NCI-H82 (cell line): ENCODE data around the gene SPPL3.
"Not testable (repeated sequence)": the region's sequence is repeated elsewhere in the genome, so short reads cannot be mapped to it uniquely, and the experiment has no call there.

Experiments used
- DNase-seq: peaks from one replicate; lab custom pipeline; 2025; lab: John Stamatoyannopoulos, UW

Gene SPPL3

GRCh38 chr12:120744922-120745493, 159.2 kb downstream of the SPPL3 start:
- DNase-seq, result no peak

GRCh38 chr12:120741476-120742421, 162.4 kb downstream of the SPPL3 start:
- DNase-seq, result no peak

- no peak for DNase-seq
These were observed 163.3 kb downstream of the SPPL3 start for GRCh38 chr12:120740871-120741270.

- DNase-seq, result no peak
These were observed 164.1 kb downstream of the SPPL3 start for GRCh38 chr12:120739821-120740613.

GRCh38 chr12:120739031-120739762, 165.0 kb downstream of the SPPL3 start:
- DNase-seq, result no peak

GRCh38 chr12:120738252-120739030, 165.7 kb downstream of the SPPL3 start:
- DNase-seq, result no peak

- DNase-seq, result peak; percentile 61
These were observed 166.5 kb downstream of the SPPL3 start for GRCh38 chr12:120737557-120738251.

- DNase-seq, result peak; percentile 26
These were observed 167.5 kb downstream of the SPPL3 start for GRCh38 chr12:120736404-120737331.

GRCh38 chr12:120735181-120735580, 169.0 kb downstream of the SPPL3 start:
- DNase-seq, result no peak

- DNase-seq, result no peak
These were observed 169.9 kb downstream of the SPPL3 start for GRCh38 chr12:120734210-120734609.

- DNase-seq, result no peak
These were observed 170.6 kb downstream of the SPPL3 start for GRCh38 chr12:120733574-120733973.

- DNase-seq, result not testable (repeated sequence)
These were observed 172.0 kb downstream of the SPPL3 start for GRCh38 chr12:120732198-120732597.

- no peak for DNase-seq
These were observed 177.2 kb downstream of the SPPL3 start for GRCh38 chr12:120726961-120727360.

GRCh38 chr12:120726510-120726793, 177.7 kb downstream of the SPPL3 start:
- DNase-seq, result no peak

- peak; percentile 94 for DNase-seq
These were observed 178.3 kb downstream of the SPPL3 start, which contains the start of gene ACADS for GRCh38 chr12:120725659-120726509. Gene ACADS, plus strand, starts transcription at chr12:120725826. Its CDS starts 60 bp downstream, at chr12:120725886.

- peak; percentile 67 for DNase-seq
These were observed 179.0 kb downstream of the SPPL3 start for GRCh38 chr12:120725151-120725658.

- no peak for DNase-seq
These were observed 179.4 kb downstream of the SPPL3 start for GRCh38 chr12:120724720-120725119.

- no peak for DNase-seq
These were observed 181.4 kb downstream of the SPPL3 start for GRCh38 chr12:120722784-120723183.
